RWPE2 (cell line): ENCODE data around the gene PPM1M.
A peak's percentile ranks its signal among the peaks of the same experiment; 100 is the strongest.

Experiments used
- ATAC-seq: fragments of 200-7000 bp; cut with Tn5 transposase; 3 replicates; pipeline ENCODE4 v1.9.1; 2021; ENCODE audit warnings: low read depth
- DNase-seq: peaks from one replicate; pipeline ENCODE4 v3.0.0-alpha.2; 2020; ENCODE audit warnings: low spot score
- H3K27ac ChIP-seq: fragments of 450-650 bp; 2 replicates; pipeline ENCODE4 v1.5.1; 2017; ENCODE audit warnings: mild to moderate bottlenecking; ENCODE audit not compliant: poor library complexity, severe bottlenecking
- H3K27me3 ChIP-seq: fragments of 250-450 bp; sonication (Bioruptor Pico); 2 replicates; pipeline ENCODE4 v1.5.1; 2021; ENCODE audit warnings: mild to moderate bottlenecking, moderate library complexity; ENCODE audit not compliant: insufficient read depth, poor library complexity, severe bottlenecking
- H3K36me3 ChIP-seq: fragments of 250-450 bp; sonication (Bioruptor Pico); 2 replicates; pipeline ENCODE4 v1.5.1; 2020; ENCODE audit warnings: low read depth, mild to moderate bottlenecking, moderate library complexity
- H3K4me1 ChIP-seq: fragments of 250-450 bp; sonication (Bioruptor Pico); 2 replicates; pipeline ENCODE4 v1.5.1; 2021; ENCODE audit warnings: mild to moderate bottlenecking, moderate library complexity; ENCODE audit not compliant: insufficient read depth, poor library complexity, severe bottlenecking
- H3K4me3 ChIP-seq: fragments of 250-450 bp; sonication (Bioruptor Pico); 2 replicates; pipeline ENCODE4 v1.5.1; 2021; ENCODE audit warnings: mild to moderate bottlenecking, moderate library complexity; ENCODE audit not compliant: severe bottlenecking
- H3K9me3 ChIP-seq: fragments of 250-450 bp; sonication (Bioruptor Pico); 2 replicates; pipeline ENCODE4 v1.5.1; 2021; ENCODE audit warnings: mild to moderate bottlenecking, moderate library complexity; ENCODE audit not compliant: severe bottlenecking
- CTCF ChIP-seq: fragments of 450-650 bp; IDR thresholded peaks from one replicate; pipeline ENCODE4 v1.5.1; 2017; ENCODE audit warnings: mild to moderate bottlenecking, moderate library complexity; ENCODE audit not compliant: poor library complexity, severe bottlenecking

Gene PPM1M

GRCh38 chr3:52245322-52246263 is at the start of gene PPM1M:
Gene PPM1M (plus strand): TSS chr3:52245759. CDS start chr3:52245825, 66 bp downstream.
- Histone ChIP-seq H3K27ac (peak within 1 kb of the TSS; percentile 52), H3K4me1 (peaks cover 15% of the 10 kb centered on the region), H3K27me3 (no peaks in the 10 kb centered on the region), H3K9me3 (no peaks in the 10 kb centered on the region), H3K36me3 (no peaks in the 10 kb centered on the region; the same call in 1 of the 2 replicates), H3K4me3 (peak within 1 kb of the TSS; percentile 36)
- DNase-seq (peak; percentile 51), ATAC-seq (peak; percentile 44)
- TF ChIP-seq CTCF = no peak

DNA sequence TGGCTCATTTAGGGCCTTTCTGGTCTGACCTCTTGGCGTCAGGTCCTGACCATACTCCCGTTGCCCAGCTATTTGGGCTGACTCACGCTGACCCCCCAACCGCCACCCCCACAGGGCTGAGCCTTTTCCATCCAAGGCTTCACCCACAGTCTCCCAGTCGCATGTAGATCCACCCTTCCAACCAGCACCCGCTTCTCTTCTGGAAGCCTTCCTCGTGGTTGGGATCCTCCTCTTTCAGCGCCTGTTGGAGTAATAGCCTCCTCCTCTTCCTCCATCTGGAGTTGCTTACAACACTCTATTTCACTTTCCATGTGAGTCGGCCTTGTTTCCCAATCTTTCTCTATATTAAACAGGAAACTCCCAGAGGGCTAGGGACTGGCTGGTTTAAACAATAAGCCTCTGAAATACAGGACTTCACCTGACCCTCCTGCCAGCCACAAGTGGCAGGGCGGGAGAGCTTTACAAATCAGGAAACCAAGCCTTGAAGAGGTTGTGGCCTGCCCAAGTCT is 49.7 kb upstream of the PPM1M start:
- TF ChIP-seq CTCF = no peak
- DNase-seq (no peak), ATAC-seq (peak; percentile 4; the same call in 1 of the 3 replicates)
- no peak overlapping the region for H3K4me3 ChIP-seq
- no peaks in the 10 kb centered on the region for H3K9me3 ChIP-seq
- H3K27ac ChIP-seq = no peak overlapping the region
- peaks cover 13% of the 10 kb centered on the region for H3K4me1 ChIP-seq
- H3K27me3 ChIP-seq = no peaks in the 10 kb centered on the region
- H3K36me3 ChIP-seq = peaks cover 18% of the 10 kb centered on the region

GRCh38 chr3:52196977-52197376 is 48.6 kb upstream of the PPM1M start:
- ATAC-seq (no peak), DNase-seq (no peak)
- Histone ChIP-seq H3K4me3 (no peak overlapping the region), H3K27ac (no peak overlapping the region), H3K36me3 (peaks cover 29% of the 10 kb centered on the region), H3K27me3 (no peaks in the 10 kb centered on the region), H3K4me1 (peaks cover 13% of the 10 kb centered on the region), H3K9me3 (no peaks in the 10 kb centered on the region)
- TF ChIP-seq CTCF = no peak

DNA sequence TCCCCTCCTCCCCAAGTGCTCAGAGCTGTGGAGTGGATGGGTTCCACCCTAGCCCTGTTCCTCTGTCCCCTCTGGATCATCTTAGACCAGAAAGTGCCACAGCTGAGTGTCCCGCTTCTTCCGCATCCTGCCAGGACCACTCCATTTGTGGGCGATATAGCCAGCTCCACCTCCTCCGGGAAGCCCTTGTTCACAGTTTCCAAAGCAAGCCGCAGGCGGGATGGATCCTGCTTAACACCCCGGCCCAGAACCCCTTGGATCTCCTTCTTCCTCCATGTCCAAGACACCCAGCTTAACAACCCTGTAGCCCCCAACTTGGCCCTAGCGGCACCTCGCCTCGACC is 48.1 kb upstream of the PPM1M start:
- Histone ChIP-seq H3K27ac (no peak overlapping the region), H3K4me3 (peak overlapping the region; percentile 90), H3K27me3 (no peaks in the 10 kb centered on the region), H3K9me3 (no peaks in the 10 kb centered on the region), H3K36me3 (peaks cover 34% of the 10 kb centered on the region), H3K4me1 (peaks cover 13% of the 10 kb centered on the region)
- ATAC-seq = no peak
- DNase-seq = no peak
- no peak for TF ChIP-seq CTCF
